Activated B cell treated with CpG ODN at 0.5 μM for 24 hours (primary cell): ENCODE data around the gene POLE. TPM values are rescaled to one million over a fixed set of nuclear protein-coding genes. Genes with fewer than 3 reads are reported as not detected.

ENCODE experiments used
- ATAC-seq: fragments of 200-7000 bp; cut with Tn5 transposase; one replicate; pipeline ENCODE4 v1.10.0; 2021; ENCODE audit warnings: low read depth, mild to moderate bottlenecking, moderate library complexity
- CTCF ChIA-PET: fragments of 350-600 bp; sonication (Branson Sonifier 250); formaldehyde crosslinking; loops from one replicate; lab custom pipeline; 2021; ENCODE audit warnings: antibody characterized with exemption; lab: Charles Lee
- POLR2A ChIA-PET: fragments of 350-600 bp; sonication (Branson Sonifier 250); formaldehyde crosslinking; loops from one replicate; lab custom pipeline; 2021; ENCODE audit warnings: antibody characterized with exemption; lab: Charles Lee
- DNase-seq: peaks from one replicate; pipeline ENCODE4 v3.0.0; 2022
- H3K27ac Mint-ChIP-seq: one replicate; pipeline ENCODE4 v1.8.0; 2020; ENCODE audit warnings: mixed read lengths
- H3K27me3 Mint-ChIP-seq: one replicate; pipeline ENCODE4 v1.8.0; 2021; ENCODE audit warnings: mixed read lengths
- H3K36me3 Mint-ChIP-seq: one replicate; pipeline ENCODE4 v1.8.0; 2021; ENCODE audit warnings: low read depth, mixed read lengths
- H3K4me1 Mint-ChIP-seq: one replicate; pipeline ENCODE4 v1.8.0; 2021; ENCODE audit warnings: mixed read lengths
- H3K4me3 Mint-ChIP-seq: one replicate; pipeline ENCODE4 v1.8.0; 2020; ENCODE audit warnings: mild to moderate bottlenecking, mixed read lengths
- H3K9me3 Mint-ChIP-seq: one replicate; pipeline ENCODE4 v1.8.0; 2020; ENCODE audit warnings: mixed read lengths
- CTCF ChIP-seq: fragments of 200-600 bp; IDR thresholded peaks from one replicate; pipeline ENCODE4 v1.8.0; 2022; ENCODE audit warnings: antibody characterized with exemption, mild to moderate bottlenecking
- intact Hi-C: fragments of 100-400 bp; cut with micrococcal nuclease; formaldehyde crosslinking; loops from one replicate; pipeline ENCODE4 v1.15.1; 2024
- total RNA-seq: library from RNA; stranded (reverse); gene quantifications from 2 replicates; pipeline ENCODE4 v1.2.3, GENCODE V29; 2022

The POLE gene
- total RNA-seq, 1 donor from 2014 or later = 64.3 TPM

DNA sequence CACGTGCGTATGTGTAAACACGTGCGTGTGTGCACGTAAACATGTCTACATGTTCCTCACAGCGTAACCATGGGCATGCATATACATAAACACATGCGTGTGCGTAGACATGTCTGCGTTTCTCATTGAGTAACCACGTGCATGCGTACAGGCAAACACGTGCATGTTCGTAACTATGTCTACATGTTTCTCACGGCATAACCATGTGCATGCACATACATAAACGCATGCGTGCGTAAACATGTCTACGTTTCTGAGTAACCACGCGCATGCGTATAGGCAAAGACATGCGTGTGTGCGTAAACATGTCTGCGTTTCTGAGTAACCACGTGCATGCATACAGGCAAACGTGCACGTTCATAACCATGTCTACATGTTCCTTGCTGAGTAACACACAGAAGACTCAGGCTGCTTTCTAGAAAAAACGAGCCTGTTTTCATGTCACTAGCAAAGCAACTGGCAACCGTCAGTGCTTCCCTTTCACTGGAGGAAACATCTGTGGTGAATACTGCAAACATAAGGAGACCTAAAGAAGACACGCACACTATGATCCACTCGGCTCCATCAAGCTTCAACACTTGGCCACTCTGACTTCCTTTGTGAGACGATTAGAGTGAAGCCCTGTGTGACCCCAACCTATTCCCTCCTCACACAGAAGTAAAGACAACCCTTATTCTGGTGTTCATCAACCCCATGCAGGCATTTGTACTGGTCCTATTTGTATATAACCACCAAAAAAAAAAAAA is 28.8 kb downstream of the POLE start:
- intact Hi-C loops = no loop called here
- ATAC-seq (no peak), DNase-seq (no peak)
- H3K36me3 Mint-ChIP-seq = peaks cover 81% of the 10 kb centered on the region
- H3K27ac Mint-ChIP-seq = no peak overlapping the region
- H3K4me1 Mint-ChIP-seq = no peaks in the 10 kb centered on the region
- no peaks in the 10 kb centered on the region for H3K27me3 Mint-ChIP-seq
- ChIA-PET POLR2A (no interaction called here), CTCF (no interaction called here)
- no peak for TF ChIP-seq CTCF
- H3K9me3 Mint-ChIP-seq = no peaks in the 10 kb centered on the region
- H3K4me3 Mint-ChIP-seq = no peak overlapping the region

- no peaks in the 10 kb centered on the region for H3K4me1 Mint-ChIP-seq
- H3K9me3 Mint-ChIP-seq = no peaks in the 10 kb centered on the region
- peaks cover 75% of the 10 kb centered on the region for H3K36me3 Mint-ChIP-seq
- no peak overlapping the region for H3K27ac Mint-ChIP-seq
- DNase-seq = no peak
- no peak for ATAC-seq
- H3K27me3 Mint-ChIP-seq = no peaks in the 10 kb centered on the region
- no peak for TF ChIP-seq CTCF
- intact Hi-C loops = no loop called here
- no peak overlapping the region for H3K4me3 Mint-ChIP-seq
- CTCF ChIA-PET = no interaction called here
- POLR2A ChIA-PET = interaction anchor here (0.6 kb wide), 1 partner anchor 105 kb away, joined by 11 read pairs; no protein-coding TSS in a partner anchor
Measured at GRCh38 chr12:132657004-132657727, 30.0 kb downstream of the POLE start.

DNA sequence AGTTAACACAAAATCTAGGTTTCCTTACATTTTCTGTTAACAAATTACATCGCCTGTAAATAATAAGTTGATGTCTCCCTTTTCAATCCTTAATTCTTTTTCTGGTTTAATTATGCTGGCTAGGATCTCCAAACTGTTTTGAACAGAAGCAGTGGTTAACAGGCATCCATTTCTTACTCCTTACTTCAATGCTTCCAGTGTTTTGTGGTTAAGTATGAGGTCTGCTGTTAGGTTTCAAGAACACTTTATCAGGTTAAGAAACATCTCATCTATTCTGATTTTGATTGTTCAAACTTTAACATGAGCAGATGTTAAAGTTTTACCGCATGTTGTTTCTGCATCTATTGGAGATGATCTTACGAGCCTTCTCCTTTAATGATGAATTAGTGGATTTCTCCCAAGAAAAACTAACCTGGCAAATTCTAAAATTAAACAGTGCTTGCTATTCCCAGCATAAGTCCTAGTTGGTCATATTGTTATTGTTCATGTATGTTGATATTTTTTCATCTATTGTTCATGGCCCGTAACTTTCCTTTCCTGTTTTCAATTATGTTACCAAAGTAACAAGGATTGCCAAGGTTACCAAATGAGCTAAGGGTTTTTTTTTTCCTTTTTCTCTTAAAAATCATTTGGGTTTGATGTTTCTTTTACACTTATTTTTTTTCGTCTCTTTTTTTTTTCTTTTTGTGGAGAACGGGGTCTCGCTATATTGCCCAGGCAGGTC is 33.4 kb downstream of the POLE start:
- TF ChIP-seq CTCF = no peak
- ChIA-PET CTCF (no interaction called here), POLR2A (no interaction called here)
- no peak for ATAC-seq
- Mint-ChIP-seq H3K27ac (no peak overlapping the region), H3K4me1 (no peaks in the 10 kb centered on the region), H3K36me3 (peaks cover 65% of the 10 kb centered on the region), H3K4me3 (no peak overlapping the region), H3K9me3 (no peaks in the 10 kb centered on the region), H3K27me3 (no peaks in the 10 kb centered on the region)
- DNase-seq = no peak
- intact Hi-C loops = no loop called here

- Mint-ChIP-seq H3K27me3 (no peaks in the 10 kb centered on the region), H3K36me3 (peaks cover 62% of the 10 kb centered on the region), H3K27ac (no peak overlapping the region), H3K4me3 (no peak overlapping the region), H3K9me3 (no peaks in the 10 kb centered on the region), H3K4me1 (no peaks in the 10 kb centered on the region)
- POLR2A ChIA-PET = interaction anchor here (0.6 to 0.7 kb wide), 2 partner anchors 19 to 56 kb away, joined by 3 to 5 read pairs; no protein-coding TSS in a partner anchor
- ATAC-seq = no peak
- intact Hi-C loops = no loop called here
- CTCF ChIA-PET = no interaction called here
- DNase-seq = no peak
- TF ChIP-seq CTCF = no peak
Measured at GRCh38 chr12:132651444-132652100, 35.6 kb downstream of the POLE start.
